Epithelial cell of esophagus (primary cell): Measurements from ENCODE around the gene CSN1S1.

Experiments
- DNase-seq: peaks from one replicate; pipeline ENCODE4 v3.0.0; 2010; ENCODE audit warnings: low read depth
- H3K4me3 ChIP-seq: 2 replicates; pipeline ENCODE4 v1.5.1; 2011; ENCODE audit warnings: mild to moderate bottlenecking, low read length, control low read depth
- CTCF ChIP-seq: IDR thresholded peaks from 2 replicates; pipeline ENCODE4 v1.5.1; 2011; ENCODE audit warnings: low read depth, mild to moderate bottlenecking, low read length, control low read depth, inconsistent platforms; ENCODE audit not compliant: insufficient read depth; ENCODE audit errors: missing control alignments

The CSN1S1 gene

GRCh38 chr4:69936566-69936965 is 5.7 kb downstream of the CSN1S1 start:
- DNase-seq = peak; percentile 19
- no peak overlapping the region for H3K4me3 ChIP-seq
- TF ChIP-seq CTCF = no peak

- DNase-seq = no peak
- H3K4me3 ChIP-seq = no peak overlapping the region
- no peak for TF ChIP-seq CTCF
Observed at GRCh38 chr4:69951602-69952001, 20.7 kb downstream of the CSN1S1 start.

- no peak overlapping the region for H3K4me3 ChIP-seq
- no peak for TF ChIP-seq CTCF
- DNase-seq = peak; percentile 16
Observed at GRCh38 chr4:69957209-69957608, 26.3 kb downstream of the CSN1S1 start.

GRCh38 chr4:69965628-69966027 is 34.8 kb downstream of the CSN1S1 start, which contains the start of gene CSN2:
TSS of gene CSN2 (minus strand) at chr4:69965728. CDS start at chr4:69960995, 4,733 bp downstream.
- no peak for DNase-seq
- TF ChIP-seq CTCF = no peak
- H3K4me3 ChIP-seq = no peak within 1 kb of the TSS

GRCh38 chr4:69970071-69970470 is 39.2 kb downstream of the CSN1S1 start:
- DNase-seq = no peak
- no peak for TF ChIP-seq CTCF
- no peak overlapping the region for H3K4me3 ChIP-seq

GRCh38 chr4:69974631-69975030 is 43.8 kb downstream of the CSN1S1 start:
- DNase-seq = no peak
- H3K4me3 ChIP-seq = no peak overlapping the region
- no peak for TF ChIP-seq CTCF

- H3K4me3 ChIP-seq = no peak overlapping the region
- no peak for DNase-seq
- no peak for TF ChIP-seq CTCF
Observed at GRCh38 chr4:69977582-69977981, 46.7 kb downstream of the CSN1S1 start.
